IPS DF 6.9 (cell line): ENCODE measurements around the gene MOSPD3.

Source experiments
- DNase-seq: peaks from one replicate; pipeline ENCODE4 v3.0.0-alpha.2; 2013; ENCODE audit warnings: low read depth, low spot score
- H3K27ac ChIP-seq: one replicate; pipeline ENCODE4 v1.5.1; 2013; ENCODE audit warnings: low read length, control low read depth
- H3K27me3 ChIP-seq: 2 replicates; pipeline ENCODE4 v1.6.1; 2013; ENCODE audit warnings: mild to moderate bottlenecking, low read length; ENCODE audit not compliant: control insufficient read depth, insufficient read depth
- H3K36me3 ChIP-seq: 2 replicates; pipeline ENCODE4 v1.6.1; 2013; ENCODE audit warnings: low read length; ENCODE audit not compliant: control insufficient read depth, insufficient read depth
- H3K4me1 ChIP-seq: 2 replicates; pipeline ENCODE4 v1.6.1; 2013; ENCODE audit warnings: low read length; ENCODE audit not compliant: control insufficient read depth, insufficient read depth
- H3K4me3 ChIP-seq: 2 replicates; pipeline ENCODE4 v1.5.1; 2013; ENCODE audit warnings: mild to moderate bottlenecking, low read length
- H3K9me3 ChIP-seq: 2 replicates; pipeline ENCODE4 v1.6.1; 2013; ENCODE audit warnings: low read length, inconsistent platforms; ENCODE audit not compliant: control insufficient read depth, insufficient read depth
- WGBS: extraction: QIAGEN DNeasy Blood & Tissue Kit; methylation state at CpG from one replicate; pipeline ENCODE4 v1.1.7; 2013; ENCODE audit warnings: mixed read lengths, missing lambda C conversion rate; ENCODE audit not compliant: insufficient read length, insufficient coverage; 5-methylcytosine and 5-hydroxymethylcytosine counted together

Gene MOSPD3

DNA sequence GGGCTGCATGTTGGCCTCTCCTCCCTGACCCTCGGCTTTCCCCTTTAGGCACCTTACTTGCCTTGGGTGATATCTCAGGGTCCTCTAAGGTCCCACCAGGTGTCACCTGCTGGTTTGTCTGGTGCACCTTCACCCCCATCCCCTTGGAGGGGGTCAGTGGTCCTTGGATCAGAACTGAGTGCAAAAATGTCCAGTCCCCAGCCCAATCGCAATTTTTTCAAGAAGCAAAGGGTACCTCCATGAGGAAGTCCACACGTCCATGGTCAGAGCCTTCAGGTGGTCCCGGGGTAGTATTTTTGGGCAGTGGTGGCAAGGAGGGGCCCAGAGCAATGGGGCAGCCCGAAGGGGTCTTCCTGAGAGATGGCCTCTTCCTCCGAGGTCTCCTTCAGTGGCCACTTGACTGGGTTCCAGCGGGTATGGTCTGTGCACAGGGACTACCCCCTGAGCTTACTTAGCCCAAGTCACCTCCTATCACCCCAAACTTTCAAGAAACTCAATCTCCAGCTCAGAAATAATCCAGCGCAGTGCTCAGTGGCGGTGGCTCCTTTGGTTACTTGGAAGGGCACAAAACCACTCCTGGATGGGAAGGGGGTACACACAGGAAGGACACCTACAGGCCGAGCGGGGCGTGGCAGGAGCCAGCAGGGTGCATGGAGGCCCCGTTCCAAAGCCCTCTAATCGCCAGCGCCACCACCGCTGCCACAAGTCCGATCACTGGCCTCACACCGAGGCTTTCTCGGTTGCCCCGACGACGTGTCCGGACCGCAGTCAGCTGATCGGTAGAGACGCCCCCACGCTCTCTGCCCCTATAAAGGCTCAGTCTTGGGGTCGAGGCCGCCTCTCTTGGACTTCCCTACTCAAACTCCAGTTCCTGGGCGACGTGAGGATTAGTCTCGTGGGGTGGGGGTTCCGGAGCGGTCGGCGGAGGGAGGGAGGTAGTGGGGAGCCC, 43.2 kb upstream of the MOSPD3 start:
- Histone ChIP-seq H3K4me1 (peaks cover 24% of the 10 kb centered on the region), H3K27ac (no peak overlapping the region), H3K27me3 (no peaks in the 10 kb centered on the region), H3K36me3 (peaks cover 2% of the 10 kb centered on the region; the same call in 1 of the 2 replicates), H3K9me3 (no peaks in the 10 kb centered on the region), H3K4me3 (peak overlapping the region; percentile 48; the same call in 1 of the 2 replicates)
- DNase-seq: peak; percentile 70
- no CpG with 5 or more reads among the region's 36 CpGs for WGBS

DNA sequence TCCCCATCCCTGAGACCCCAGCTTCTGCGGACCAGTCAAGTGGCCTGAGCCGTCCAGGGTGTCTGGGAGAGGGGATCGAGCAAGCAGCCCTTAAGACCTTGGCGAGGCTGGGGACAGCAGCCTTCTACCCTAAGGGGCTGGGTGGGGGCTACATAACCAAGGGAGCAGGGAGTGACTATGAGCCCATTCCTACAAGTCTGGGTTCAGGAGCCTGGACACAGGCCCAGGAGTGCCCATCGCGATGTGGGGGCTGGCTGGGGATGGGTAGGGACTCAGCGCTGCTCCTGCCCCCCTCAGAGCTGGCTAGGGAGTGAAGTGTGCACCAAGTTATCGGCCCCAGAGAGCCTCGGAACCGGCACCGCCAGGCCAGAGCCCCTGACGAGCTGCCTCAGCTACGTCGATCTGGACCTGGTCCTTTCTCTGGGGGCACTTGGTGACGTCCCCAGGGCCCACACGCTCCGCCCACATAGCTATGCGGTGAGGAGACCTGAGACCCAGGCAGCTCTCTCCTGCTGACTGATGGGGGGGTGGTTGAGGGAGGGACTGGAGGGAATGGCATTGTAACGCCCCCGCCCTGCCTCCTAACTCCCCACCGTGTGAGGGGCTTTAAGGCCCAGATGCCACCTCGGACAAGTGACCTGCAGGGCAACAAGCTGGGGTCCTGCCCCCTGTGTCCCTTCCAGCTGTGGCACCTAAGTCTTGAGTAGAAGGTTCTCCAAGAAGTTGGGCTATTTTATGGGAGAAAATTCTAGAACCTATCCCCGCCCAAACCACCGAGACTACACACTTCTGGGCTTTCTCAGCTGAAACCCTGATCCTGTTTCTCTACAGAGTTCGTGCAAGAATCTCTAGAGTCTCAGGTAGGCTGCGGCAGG, 41.1 kb upstream of the MOSPD3 start:
- Histone ChIP-seq H3K4me3 (no peak overlapping the region), H3K9me3 (no peaks in the 10 kb centered on the region), H3K4me1 (peaks cover 25% of the 10 kb centered on the region), H3K36me3 (peaks cover 11% of the 10 kb centered on the region), H3K27me3 (no peaks in the 10 kb centered on the region), H3K27ac (no peak overlapping the region)
- no peak for DNase-seq
- no CpG with 5 or more reads among the region's 26 CpGs for WGBS

DNA sequence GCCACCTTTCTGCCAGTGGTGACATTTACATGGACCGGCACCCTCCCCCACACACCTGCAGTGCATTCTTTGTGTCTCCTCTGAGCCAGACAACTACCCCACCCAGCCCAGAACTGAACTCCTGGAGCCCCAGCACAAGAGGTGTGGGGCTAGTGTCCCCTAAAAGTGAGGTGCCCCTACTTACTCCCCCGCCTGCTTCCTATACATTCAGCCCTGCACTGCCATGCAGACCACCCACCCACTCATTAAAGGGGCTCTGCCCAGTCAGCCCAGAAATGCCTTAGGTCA, 40.6 kb upstream of the MOSPD3 start:
- H3K9me3 ChIP-seq: no peaks in the 10 kb centered on the region
- no peaks in the 10 kb centered on the region for H3K27me3 ChIP-seq
- H3K36me3 ChIP-seq: peaks cover 15% of the 10 kb centered on the region
- H3K4me3 ChIP-seq: no peak overlapping the region
- no peak for DNase-seq
- peaks cover 25% of the 10 kb centered on the region for H3K4me1 ChIP-seq
- H3K27ac ChIP-seq: no peak overlapping the region
- no CpG with 5 or more reads among the region's 2 CpGs for WGBS

DNA sequence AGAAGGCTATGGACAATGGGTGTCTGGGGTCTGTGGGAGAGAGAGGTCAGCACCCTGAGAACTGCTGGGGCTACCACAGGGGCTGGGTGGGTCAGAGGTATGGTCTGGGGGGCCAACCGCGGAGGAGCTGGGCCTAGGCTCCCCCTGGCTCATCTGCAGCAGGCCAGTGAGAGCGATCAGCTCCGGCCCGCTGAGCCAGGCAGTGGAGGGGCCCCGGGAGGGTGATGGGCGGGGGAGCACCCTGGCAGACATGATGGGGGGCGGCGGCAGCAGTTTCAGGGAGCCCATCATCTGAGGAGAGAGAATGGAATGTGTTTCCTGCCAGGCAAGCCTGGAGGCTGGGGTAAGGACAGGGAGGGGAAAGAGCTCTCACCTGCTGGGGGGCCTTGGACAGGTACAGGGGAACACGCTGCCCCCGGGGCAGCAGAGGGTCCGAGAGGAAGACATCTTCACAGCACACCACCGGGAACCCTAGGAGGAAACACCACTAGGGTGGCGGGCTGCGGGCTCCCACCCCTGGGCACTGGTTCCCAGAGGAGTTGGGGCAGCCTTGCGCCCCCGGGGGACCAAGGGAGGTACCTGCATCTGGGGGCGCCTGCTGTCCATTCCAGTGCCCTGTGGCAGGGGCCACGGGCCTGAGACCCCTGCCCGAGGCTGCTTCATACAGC, 39.9 kb upstream of the MOSPD3 start:
- Histone ChIP-seq H3K27ac (no peak overlapping the region), H3K27me3 (no peaks in the 10 kb centered on the region)

DNA sequence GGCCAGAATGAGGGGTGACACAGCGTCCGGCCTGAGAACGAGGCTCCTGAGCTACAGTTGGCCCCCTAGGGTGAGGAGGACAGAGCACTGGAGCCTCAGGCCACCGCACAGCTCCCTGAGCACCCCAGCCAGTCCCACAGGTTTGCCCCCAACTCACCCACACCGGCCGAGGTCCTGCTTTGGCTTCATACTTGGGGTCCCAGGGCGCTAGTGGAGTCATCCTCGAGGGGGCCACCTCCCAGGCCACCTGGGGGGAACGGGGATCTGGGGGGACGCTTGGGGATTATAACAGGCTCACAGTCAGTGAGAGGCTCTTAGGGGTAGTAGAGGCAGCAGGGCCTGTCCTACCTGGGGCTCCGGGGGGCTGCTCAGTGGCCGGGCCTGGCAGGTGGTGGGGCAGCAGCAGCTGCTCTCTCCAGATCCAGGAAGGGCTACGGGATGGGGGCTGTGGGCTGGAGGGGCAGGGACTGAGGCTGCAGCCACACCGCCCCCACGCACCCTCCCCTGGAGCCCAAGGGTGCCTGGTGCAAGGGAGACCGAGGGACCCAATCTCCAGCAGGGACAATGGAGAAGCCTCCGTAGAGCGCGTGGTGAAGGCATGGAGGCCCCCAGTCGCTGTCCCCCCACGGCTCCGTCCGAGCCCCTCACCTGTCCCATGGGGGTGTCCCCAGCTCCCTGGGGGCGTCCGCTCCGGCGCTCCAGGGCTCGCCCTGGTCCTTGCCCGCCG, 39.2 kb upstream of the MOSPD3 start:
- H3K4me3 ChIP-seq: no peak overlapping the region
- no peak overlapping the region for H3K27ac ChIP-seq
- peaks cover 23% of the 10 kb centered on the region for H3K36me3 ChIP-seq
- no peaks in the 10 kb centered on the region for H3K9me3 ChIP-seq
- no peak for DNase-seq
- H3K4me1 ChIP-seq: peaks cover 19% of the 10 kb centered on the region
- no CpG with 5 or more reads among the region's 30 CpGs for WGBS
- no peaks in the 10 kb centered on the region for H3K27me3 ChIP-seq

More for the DNA sequence above, 39.9 kb upstream of the MOSPD3 start:
- no peak for DNase-seq
- no CpG with 5 or more reads among the region's 20 CpGs for WGBS
- peaks cover 16% of the 10 kb centered on the region for H3K36me3 ChIP-seq
- no peak overlapping the region for H3K4me3 ChIP-seq
- H3K4me1 ChIP-seq: peaks cover 24% of the 10 kb centered on the region
- H3K9me3 ChIP-seq: no peaks in the 10 kb centered on the region

DNA sequence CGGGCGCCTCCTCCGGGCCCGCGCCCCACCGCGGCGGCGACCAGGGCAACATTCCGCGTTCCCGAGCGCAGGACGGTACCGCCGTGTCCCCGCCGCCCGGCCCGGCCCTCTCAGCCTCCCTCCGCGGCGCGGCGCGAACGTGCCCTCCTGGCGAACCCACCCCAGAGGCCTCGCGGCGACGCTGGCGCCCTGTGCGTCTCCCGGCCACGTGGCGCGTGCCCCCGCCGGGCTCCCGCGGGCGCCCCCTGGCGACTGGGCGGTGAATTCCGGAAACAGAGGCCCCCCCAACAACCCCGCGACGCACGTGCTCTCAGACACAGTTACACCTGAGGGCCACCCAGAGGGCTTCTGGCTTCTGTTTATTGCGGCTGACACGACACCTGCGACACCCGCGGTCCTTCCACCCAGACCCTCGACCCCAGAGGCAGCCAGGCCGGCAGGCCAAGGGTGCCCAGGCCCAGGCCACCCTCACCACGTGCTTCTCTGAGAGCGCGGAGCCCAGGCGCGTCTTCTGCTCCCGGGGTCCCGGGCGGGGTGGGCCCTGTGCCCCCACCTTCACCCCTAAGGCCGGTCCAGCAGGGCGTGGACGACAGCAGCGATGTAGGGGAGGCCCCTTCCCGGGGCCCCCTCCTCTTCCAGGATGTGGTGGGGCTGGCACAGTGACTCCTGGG, 38.5 kb upstream of the MOSPD3 start, which contains the start of gene SAP25:
SAP25 (minus strand) TSS at position 210 of the 671 bp plus-strand sequence; CDS start at position 52, 158 bp downstream.
- Histone ChIP-seq H3K9me3 (no peaks in the 10 kb centered on the region), H3K4me3 (no peak within 1 kb of the TSS), H3K27me3 (no peaks in the 10 kb centered on the region), H3K36me3 (peaks cover 28% of the 10 kb centered on the region), H3K4me1 (peaks cover 17% of the 10 kb centered on the region), H3K27ac (no peak within 1 kb of the TSS)
- DNase-seq: no peak
- no CpG with 5 or more reads among the region's 70 CpGs for WGBS

DNA sequence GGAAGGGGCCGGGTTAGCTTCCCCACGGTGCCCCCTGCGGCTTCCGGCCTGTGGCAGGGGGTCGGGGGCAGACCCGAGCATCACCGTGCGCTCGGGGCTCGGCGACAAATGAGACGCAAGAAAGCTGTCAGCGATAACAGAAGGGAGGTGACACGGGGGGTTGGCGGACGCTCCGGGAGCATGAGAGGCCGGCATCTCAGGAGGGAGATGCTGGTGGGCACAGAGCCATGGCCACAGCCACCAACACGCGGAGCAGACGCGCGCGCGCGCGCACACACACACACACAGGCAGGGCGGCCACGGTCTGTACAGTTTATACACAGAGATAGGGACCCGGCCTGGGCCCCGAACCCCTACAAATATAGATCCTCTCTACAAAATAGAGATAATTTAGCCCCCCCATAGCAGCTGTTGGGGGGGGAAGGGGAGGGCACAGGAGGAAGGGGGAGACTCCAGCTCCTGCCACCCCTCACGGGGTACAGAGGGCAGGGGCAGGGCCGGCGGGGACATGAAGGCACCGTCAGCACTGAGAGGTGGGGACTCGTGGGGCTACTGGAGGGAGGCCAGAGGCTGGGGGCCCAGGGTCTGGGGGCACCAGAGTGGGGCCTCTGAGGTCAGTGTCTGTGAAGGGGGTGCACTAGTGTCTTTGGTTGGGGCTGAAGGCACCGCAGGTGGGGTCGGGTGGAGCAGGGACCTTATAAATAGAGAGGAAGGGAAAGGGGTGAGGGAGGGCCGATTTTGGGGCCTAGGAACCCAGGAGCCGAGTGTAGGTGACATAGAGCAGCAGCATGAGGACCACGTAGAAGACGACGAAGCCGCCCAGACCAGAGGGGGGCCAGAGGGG, 37.8 kb upstream of the MOSPD3 start:
- H3K4me1 ChIP-seq: peaks cover 17% of the 10 kb centered on the region
- no peak for DNase-seq
- no CpG with 5 or more reads among the region's 44 CpGs for WGBS
- no peak overlapping the region for H3K27ac ChIP-seq
- peaks cover 30% of the 10 kb centered on the region for H3K36me3 ChIP-seq
- no peaks in the 10 kb centered on the region for H3K9me3 ChIP-seq
- no peaks in the 10 kb centered on the region for H3K27me3 ChIP-seq
- no peak overlapping the region for H3K4me3 ChIP-seq

DNA sequence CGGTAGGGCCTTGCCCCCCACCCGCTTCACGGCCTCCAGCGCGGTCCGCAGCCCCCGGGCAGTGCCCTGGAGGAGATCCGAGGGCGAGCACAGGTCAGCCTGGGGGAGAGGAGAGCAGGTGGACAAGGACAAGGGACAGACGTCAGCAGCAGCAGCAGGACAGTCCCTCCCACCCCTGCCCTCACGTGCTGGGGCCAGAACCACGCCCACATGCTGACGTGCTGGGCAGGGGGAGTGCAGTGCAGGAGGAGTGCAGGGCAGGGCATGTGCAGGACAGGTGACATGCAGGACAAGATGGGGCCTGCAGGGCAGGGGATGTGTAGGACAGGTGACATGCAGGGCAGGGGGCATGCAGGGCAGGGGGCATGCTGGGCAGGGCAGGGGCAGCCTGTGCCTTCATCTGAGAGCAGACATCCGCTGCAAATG, 37.1 kb upstream of the MOSPD3 start:
- Histone ChIP-seq H3K27me3 (no peaks in the 10 kb centered on the region), H3K4me1 (peaks cover 15% of the 10 kb centered on the region), H3K9me3 (no peaks in the 10 kb centered on the region), H3K36me3 (peaks cover 37% of the 10 kb centered on the region), H3K4me3 (no peak overlapping the region), H3K27ac (no peak overlapping the region)
- no CpG with 5 or more reads among the region's 14 CpGs for WGBS
- DNase-seq: no peak
